Sciatic nerve (tissue), 1 donor: ENCODE results near the gene GRK3. TPM values are rescaled to one million over a fixed set of nuclear protein-coding genes. Genes with fewer than 3 reads are reported as not detected.

Source experiments
- total RNA-seq: library from RNA; stranded (reverse); fragmentation: NEBNext Ultra II Directional; extraction: Animal tissue kit (Norgen Biotek cat#: 25700); gene quantifications from one replicate; pipeline ENCODE4 v1.2.1, GENCODE V29; 2021
- donor health status: DM: no; HTN: no; CAD: no.

GRK3 gene
- total RNA-seq, 1 donor from 2014 or later: 13.5 TPM

Other genes starting within 250 kb of the GRK3 start
- gene MYO18B, start 177.5 kb downstream of the GRK3 start, total RNA-seq: not detected